ENCODE results near the gene ATP2A2. TPM values are rescaled to one million over a fixed set of nuclear protein-coding genes. Genes with fewer than 3 reads are reported as not detected.
"Not testable (repeated sequence)": the region's sequence is repeated elsewhere in the genome, so short reads cannot be mapped to it uniquely, and the experiment has no call there.

ATP2A2 gene
- total RNA-seq, 1 donor from 2014 or later, result 189 TPM

DNA sequence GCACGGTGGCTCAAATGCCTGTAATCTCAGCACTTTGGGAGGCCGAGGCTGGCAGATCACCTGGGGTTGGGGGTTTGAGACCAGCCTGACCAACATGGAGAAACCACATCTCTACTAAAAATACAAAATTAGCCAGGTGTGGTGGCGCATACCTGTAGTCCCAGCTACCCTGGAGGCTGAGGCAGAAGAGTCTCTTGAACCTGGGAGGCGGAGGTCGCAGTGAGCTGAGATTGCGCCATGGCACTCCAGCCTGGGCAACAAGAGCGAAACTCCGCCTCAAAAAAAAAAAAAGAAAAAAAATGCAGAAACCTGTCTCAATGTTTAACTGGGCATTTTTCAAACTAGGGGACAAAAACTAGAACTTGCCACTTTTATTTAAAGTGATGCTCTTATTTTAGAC is 59.2 kb downstream of the ATP2A2 start:
- intact Hi-C loops (cut with micrococcal nuclease), result not testable (repeated sequence)

DNA sequence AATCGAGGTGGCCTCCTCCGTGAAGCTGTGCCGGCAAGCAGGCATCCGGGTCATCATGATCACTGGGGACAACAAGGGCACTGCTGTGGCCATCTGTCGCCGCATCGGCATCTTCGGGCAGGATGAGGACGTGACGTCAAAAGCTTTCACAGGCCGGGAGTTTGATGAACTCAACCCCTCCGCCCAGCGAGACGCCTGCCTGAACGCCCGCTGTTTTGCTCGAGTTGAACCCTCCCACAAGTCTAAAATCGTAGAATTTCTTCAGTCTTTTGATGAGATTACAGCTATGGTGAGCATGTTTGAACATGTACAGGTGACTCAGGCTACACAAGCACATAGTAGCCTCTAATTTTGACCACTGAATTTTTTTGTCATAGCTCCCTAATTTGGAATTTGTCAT is 59.7 kb downstream of the ATP2A2 start:
- intact Hi-C loops (cut with micrococcal nuclease), result no loop called here

DNA sequence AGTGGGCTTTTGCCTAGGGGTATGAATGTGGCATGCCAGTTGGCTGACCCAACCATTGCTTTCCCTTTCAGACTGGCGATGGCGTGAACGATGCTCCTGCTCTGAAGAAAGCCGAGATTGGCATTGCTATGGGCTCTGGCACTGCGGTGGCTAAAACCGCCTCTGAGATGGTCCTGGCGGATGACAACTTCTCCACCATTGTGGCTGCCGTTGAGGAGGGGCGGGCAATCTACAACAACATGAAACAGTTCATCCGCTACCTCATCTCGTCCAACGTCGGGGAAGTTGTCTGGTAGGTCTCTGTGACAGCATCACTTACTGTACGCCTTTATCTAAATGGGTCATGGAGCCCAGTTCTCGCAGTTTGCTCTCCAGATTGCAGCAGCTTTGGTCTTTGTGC is 61.1 kb downstream of the ATP2A2 start:
- intact Hi-C loops (cut with micrococcal nuclease), result no loop called here

DNA sequence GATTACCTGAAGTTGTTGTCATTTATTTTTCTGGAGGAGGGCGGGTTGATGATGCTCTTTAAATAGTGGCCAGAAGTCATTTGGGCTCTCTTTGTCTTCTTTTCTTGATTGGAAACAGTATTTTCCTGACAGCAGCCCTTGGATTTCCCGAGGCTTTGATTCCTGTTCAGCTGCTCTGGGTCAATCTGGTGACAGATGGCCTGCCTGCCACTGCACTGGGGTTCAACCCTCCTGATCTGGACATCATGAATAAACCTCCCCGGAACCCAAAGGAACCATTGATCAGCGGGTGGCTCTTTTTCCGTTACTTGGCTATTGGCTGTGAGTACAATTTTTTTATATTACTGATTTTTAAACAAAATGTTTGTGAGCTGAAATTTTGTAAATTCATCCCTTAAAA is 62.1 kb downstream of the ATP2A2 start:
- intact Hi-C loops (cut with micrococcal nuclease), result no loop called here

DNA sequence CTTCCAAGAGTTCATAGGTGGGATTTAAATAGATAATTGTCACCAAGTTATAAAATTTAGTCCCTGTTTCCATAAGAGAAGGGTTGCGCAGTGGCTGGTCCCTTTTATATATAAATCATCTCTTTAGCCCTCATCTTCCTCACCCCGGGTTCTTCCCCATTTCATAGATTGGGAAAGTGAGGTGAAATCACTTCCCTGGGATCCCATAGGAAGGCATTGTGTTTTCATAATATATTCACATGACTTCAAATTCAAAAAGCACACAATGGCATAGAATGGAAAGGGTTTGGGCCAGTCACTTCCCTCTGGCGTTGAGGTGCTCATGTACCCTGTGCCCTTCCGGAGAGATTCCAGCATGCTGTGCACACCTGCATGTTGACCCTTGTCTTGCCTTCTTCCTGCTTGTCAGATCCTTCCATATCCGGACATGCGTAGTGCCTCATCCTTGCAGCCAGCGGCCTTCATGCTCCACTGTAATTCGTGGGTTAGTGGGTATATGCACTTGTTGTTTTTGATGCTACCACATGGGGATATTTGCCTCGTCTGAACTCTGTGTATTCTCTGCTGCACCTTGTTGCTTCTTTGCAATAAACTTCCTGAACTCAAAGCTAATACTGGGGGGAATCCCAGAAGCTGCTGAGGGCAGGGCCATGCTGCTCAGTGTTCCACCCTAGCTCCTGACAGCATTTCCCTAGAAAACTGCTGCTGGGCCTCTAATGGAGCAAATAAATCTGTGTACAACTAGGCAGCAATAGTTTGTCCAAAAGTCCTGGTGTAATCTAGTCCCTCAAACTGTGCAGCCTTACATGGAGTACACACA is 62.9 kb downstream of the ATP2A2 start:
- intact Hi-C loops (cut with micrococcal nuclease), result no loop called here

DNA sequence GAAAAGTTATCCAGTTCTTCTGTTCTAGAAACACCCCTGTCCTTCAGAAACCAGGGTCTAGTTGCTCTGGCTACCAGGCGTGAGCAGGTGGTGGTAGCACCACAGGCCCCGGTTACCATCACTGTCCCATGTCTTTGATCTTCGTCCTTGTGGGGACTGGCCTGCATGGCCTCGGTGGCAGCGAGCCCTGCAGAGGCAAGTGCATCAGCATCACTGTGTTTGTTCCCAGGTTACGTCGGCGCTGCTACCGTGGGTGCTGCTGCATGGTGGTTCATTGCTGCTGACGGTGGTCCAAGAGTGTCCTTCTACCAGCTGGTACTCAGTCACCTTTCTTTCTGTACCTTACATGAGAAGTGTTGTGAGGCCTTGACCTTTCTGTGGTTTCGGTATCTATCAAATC is 63.6 kb downstream of the ATP2A2 start:
- intact Hi-C loops (cut with micrococcal nuclease), result no loop called here

DNA sequence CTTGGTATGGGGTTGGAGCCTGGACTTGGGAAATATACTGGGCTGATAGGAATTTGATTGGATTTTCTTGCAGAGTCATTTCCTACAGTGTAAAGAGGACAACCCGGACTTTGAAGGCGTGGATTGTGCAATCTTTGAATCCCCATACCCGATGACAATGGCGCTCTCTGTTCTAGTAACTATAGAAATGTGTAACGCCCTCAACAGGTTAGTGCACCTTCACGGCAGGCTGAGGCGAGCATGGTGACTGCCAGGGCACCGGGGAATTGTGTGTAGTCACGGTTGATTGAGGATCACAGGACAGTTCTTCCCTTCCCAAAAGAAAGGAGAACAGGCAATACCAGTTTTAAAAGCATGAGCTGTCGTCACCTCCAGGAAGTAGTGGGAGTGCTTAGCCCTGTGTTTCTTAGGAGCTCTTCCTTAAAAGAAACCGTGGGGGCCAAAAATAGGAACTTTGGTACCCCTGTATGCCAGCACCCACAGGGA is 64.2 kb downstream of the ATP2A2 start:
- intact Hi-C loops (cut with micrococcal nuclease), result no loop called here

DNA sequence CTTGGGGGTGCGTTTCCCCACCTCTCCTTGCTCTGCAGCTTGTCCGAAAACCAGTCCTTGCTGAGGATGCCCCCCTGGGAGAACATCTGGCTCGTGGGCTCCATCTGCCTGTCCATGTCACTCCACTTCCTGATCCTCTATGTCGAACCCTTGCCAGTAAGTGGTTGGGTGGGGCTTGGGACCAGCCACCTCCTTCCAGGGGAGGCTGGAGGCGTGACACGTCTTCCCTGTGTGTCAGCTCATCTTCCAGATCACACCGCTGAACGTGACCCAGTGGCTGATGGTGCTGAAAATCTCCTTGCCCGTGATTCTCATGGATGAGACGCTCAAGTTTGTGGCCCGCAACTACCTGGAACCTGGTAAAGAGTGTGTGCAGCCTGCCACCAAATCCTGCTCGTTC is 64.9 kb downstream of the ATP2A2 start:
- intact Hi-C loops (cut with micrococcal nuclease), result no loop called here

DNA sequence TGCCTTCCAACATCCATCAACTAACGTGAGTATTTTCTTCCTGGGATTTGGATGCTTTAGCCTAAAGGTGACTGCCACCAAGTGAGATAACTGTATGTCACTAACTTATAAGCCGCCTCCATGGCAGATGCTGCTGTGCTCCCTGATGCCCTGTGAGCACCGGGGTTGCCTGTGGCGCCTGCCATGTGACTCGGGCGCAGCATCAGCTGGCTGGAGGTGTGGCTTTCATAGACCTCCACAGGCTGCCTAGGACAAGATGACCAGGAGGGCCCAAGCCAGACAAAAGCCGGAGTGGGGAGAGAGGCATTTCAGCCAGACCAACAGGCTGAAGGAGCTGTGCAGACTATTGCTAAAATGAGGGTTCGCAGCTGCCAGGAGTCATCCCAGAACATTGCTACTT is 66.7 kb downstream of the ATP2A2 start:
- intact Hi-C loops (cut with micrococcal nuclease), result no loop called here

DNA sequence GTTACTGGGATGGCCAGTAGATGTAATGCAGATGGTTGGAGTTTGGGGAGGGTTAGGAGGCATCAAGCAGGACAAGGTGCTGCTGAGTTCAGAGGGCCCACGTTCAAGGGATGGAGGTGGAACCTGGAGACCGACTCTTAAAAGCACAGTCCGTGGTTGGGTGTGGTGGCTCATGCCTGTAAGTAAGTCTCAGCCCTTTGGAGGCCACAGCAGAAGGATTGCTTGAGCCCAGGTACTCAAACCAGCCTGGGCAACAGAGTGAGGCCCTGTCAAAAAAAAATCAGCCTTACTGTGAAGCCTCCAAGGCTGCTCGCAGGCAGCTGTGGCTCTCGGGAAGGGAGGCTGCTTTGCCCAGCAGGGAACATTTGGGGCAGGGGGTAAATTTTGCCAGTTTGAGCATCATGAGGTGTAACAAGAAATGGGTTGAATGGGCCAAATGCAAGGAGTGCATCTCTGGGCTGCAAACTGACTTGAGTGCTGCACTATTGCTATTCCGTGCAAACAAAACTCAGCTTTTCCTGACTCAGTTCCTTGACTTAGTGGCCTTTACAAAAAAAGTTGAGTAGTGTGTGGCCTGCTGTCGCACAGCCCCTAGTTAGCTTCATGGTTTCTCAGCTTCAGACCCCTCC is 67.5 kb downstream of the ATP2A2 start:
- intact Hi-C loops (cut with micrococcal nuclease), result loop anchor here (1.0 kb wide), 1 partner anchor 67 kb away; the partner anchor contains the start of gene ATP2A2

DNA sequence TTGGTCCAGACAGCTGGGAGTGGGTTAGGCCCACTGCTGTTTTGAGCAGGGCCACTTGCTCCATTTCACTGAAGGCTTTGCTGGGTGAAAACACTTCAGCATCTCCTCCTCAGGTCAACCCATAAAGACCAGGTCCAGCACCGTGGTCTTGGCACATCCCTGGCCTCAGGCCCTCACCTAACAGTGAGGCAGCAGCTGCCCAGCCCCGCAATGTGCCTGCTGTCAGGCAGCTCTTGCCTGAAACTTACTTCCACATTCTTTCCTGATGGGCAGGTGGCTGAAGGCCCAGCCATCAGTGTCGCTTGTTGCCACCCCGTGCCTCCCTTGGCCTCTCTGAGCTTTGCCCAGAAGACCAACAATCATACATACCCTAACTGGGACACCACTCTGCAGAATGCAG is 68.0 kb downstream of the ATP2A2 start:
- intact Hi-C loops (cut with micrococcal nuclease), result loop anchor here (1.0 kb wide), 1 partner anchor 68 kb away; the partner anchor contains the start of gene ATP2A2

DNA sequence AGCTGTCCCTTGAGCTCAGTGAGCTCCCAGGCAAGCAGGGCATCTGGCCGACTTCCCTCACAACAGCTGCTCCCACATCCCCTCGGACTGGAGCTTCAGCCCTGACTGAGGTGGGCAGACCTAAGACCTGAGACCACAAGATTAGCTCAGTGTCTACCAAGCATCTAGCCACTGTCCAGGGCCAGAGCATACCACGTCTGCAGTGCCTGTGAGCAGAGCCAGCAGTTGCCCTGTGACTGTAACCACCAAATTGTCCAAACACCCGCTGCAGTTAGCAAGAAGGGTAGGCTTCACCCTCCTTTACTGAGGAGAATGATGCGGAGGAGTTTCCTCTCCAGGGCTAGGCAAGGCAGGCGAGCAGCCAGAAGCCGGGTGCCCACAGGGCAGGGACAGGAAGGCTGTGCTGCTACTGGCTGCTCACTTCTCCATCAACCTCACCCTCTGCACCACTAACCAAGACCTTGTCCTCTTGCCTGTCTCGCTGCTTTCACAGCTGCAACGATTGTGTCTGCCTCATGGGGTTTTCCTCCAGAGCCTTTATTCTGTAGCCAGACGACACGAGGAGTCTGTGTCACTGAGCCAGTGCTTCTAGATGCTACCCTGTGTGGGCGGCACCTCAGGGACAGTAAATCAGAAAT is 68.6 kb downstream of the ATP2A2 start:
- intact Hi-C loops (cut with micrococcal nuclease), result loop anchor here (1.0 to 10.0 kb wide), 4 partner anchors 53 to 245 kb away; partner anchors contain the start of genes ANAPC7 and ATP2A2

DNA sequence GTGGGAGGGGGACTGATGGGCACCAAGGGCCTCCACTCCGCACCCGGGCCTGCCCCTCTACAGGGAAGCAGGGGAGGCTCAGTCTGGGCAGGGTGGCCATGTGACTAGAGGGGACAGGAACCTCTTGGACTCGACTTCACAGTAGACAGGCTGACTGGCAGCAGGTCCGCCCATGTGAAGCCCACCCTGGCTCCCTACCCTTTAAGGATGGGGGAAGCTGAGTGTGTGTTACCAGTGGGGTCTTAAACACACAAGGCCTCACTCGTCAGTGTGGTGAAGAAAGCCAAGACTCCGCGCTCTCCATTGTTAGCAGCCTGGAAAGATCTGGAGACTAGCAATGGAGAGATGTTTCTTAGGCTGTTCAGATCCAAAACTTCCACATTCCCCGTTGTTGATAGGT is 70.1 kb downstream of the ATP2A2 start:
- intact Hi-C loops (cut with micrococcal nuclease), result loop anchor here (2.0 to 10.0 kb wide), 2 partner anchors 52 to 246 kb away; partner anchors contain the start of gene ANAPC7

DNA sequence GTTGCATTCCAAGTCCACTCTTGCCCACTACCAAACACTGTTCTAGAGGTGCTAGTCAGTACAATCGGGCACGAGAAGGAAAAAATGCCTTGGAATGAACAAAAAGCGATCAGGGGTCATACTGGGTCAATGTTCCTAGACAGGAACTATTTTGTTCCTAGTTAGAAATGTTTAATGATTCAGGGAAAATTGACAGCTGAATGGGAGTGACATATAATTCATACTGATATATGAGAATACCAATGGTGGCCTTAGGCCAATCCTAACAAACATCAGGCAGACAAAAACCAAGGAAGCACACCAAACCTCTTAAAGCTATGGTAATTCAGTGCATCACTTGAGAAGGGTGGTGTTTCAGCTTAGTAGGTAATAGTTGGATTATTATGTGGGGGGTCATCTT is 71.4 kb downstream of the ATP2A2 start:
- intact Hi-C loops (cut with micrococcal nuclease), result loop anchor here (10.0 kb wide), 1 partner anchor 248 kb away; no protein-coding TSS in a partner anchor

DNA sequence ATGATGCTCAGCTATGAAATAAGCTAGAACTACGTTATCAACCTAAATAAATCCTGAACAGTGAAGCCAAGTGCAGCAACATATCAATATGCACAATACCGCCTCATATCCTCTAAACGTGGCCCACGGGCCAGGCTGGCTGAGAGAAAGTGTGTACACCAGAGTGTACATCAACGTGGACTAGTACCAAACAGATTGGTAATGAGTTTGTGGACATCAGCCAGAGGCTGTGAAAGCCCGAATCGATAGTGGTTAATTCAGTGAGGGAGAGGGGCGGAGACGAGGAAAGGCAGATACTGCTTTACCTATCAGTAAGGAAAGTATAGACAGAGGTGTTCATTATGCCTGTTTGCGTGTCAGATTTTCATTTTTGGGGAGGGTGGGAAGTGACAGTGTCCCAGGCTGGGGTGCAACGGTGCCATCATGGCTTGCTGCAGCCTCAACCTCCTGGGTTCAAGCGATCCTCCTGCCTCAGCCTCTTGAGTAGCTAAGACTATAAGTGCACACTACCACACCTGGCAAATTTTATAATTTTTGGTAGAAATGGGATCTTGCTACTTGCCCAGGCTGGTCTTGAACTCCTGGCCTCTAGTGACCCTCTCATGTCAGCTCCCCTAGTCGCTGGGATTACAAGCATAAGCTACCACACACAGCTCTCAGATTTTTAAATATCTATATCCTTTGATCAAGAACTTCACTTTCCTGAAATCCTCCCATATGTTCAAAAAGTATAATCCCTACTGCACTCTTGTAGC is 72.3 kb downstream of the ATP2A2 start:
- intact Hi-C loops (cut with micrococcal nuclease), result loop anchor here (10.0 kb wide), 1 partner anchor 249 kb away; no protein-coding TSS in a partner anchor

DNA sequence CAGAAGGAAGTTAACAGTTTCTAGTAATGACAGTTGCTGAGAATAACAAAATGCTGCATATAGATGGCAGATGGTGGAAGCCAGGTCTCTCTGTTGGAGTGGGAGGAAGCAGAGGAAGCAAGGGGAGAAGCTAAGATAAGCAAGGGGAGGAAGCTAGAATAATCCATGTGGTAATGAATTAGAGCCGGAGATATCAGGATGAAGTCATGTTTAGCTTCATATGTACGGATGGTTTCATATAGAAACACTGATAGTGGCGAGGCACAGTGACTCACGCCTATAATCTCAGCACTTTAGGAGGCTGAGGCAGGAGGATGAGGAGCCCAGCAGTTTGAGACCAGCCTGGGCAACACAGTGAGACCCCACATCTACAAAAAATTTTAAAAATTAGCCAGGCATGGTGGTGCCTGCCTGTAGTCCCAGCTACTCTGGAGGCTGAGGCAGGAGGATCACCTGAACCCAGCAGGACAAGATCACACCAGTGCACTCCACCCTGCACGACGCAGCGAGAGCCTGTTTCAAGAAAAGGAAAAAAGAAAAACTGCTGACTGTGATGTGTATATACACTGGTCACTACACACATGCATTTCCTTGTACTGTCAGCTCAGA is 73.2 kb downstream of the ATP2A2 start:
- intact Hi-C loops (cut with micrococcal nuclease), result loop anchor here (10.0 kb wide), 1 partner anchor 249 kb away; no protein-coding TSS in a partner anchor

DNA sequence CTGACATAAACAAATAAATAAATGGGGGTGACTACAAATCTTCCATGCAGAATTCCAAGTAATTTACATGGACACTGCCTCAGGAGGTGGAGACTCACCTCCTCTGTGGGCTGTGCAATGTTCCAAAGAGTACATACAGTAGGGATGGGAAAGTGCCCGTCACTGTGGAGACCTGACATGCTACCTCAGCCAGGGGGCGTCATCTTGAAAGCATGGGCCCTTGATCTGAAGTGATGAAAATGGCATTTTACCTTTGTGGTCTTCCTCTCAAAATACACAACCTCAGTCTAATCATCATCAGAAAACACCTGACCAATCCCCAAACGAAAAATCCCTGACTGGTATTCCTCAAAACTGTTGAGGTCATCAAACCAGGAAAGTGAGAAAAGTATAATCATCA is 74.0 kb downstream of the ATP2A2 start:
- intact Hi-C loops (cut with micrococcal nuclease), result loop anchor here (1.0 to 10.0 kb wide), 3 partner anchors 76 to 250 kb away; no protein-coding TSS in a partner anchor

DNA sequence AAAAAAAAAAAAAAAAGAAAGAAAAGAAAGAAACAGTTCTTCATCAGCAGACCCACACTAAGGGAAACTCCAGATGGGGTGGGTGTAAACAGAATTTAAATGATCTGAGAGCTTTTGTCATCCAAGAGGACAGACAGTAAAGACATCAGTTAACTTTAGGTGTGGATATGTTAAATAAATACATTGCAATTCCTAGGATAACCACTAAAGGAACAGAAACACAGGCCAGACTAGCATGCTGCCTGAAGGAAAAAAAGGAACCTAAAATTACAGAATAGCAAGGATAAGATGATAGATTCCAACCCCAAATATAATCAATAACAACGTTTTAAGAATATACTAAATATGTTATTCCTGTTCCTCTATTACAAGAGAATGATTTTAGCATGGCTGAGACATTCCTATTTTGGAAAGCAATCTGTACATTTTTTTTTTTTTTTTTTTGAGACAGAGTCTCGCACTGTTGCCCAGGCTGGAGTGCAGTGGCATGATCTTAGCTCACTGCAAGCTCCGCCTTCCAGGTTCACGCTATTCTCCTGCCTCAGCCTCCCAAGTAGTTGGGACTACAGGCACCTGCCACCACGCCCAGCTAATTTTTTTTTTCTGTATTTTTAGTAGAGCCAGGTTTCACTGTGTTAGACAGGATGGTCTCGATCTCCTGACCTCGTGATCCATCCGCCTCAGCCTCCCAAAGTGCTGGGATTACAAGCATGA is 77.5 kb downstream of the ATP2A2 start:
- intact Hi-C loops (cut with micrococcal nuclease), result loop anchor here (10.0 kb wide), 1 partner anchor 254 kb away; no protein-coding TSS in a partner anchor

DNA sequence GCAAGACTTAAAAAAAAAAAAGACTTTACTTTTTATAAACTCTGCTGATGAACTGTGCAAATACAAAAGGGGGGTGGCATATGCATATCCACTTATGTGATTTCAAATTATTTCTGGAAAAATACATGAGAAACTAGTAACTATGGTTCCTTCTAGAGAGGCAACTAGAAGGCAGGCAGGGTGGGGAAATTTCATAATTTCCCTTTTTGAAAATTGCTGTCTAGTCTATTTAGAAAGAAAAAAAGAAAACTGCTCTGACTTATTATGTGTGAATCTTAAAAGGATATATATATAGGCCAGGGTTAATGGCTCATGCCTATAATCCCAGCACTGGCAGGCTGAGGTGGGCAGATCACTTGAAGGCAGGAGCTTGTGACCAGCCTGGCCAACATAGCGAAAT is 80.2 kb downstream of the ATP2A2 start:
- intact Hi-C loops (cut with micrococcal nuclease), result no loop called here
